ENCODE data around the gene LRATD1.

LRATD1 gene

GRCh38 chr2:14633061-14633460, 544 bp downstream of the LRATD1 start:
- DNase-seq (ENCODE audit: low read depth in 1 of 2, low spot score in 1 of 2) = no peak

- DNase-seq (ENCODE audit: low read depth in 1 of 2, low spot score in 1 of 2) = no peak
Measured at GRCh38 chr2:14633461-14634181, 1.1 kb downstream of the LRATD1 start.

- DNase-seq (ENCODE audit: low read depth in 1 of 2, low spot score in 1 of 2) = no peak
Measured at GRCh38 chr2:14634182-14634488, 1.6 kb downstream of the LRATD1 start.

- DNase-seq (ENCODE audit: low read depth in 1 of 2, low spot score in 1 of 2) = no peak
Measured at GRCh38 chr2:14634489-14635390, 2.2 kb downstream of the LRATD1 start.

- no peak for DNase-seq (ENCODE audit: low read depth in 1 of 2, low spot score in 1 of 2)
Measured at GRCh38 chr2:14635391-14635871, 2.9 kb downstream of the LRATD1 start.

GRCh38 chr2:14638488-14638887, 6.0 kb downstream of the LRATD1 start:
- DNase-seq (ENCODE audit: low read depth in 1 of 2, low spot score in 1 of 2) = no peak

- no peak for DNase-seq (ENCODE audit: low read depth in 1 of 2, low spot score in 1 of 2)
Measured at GRCh38 chr2:14641116-14641515, 8.6 kb downstream of the LRATD1 start.

GRCh38 chr2:14642499-14642898, 10.0 kb downstream of the LRATD1 start:
- DNase-seq (ENCODE audit: low read depth in 1 of 2, low spot score in 1 of 2) = no peak

- no peak for DNase-seq (ENCODE audit: low read depth in 1 of 2, low spot score in 1 of 2)
Measured at GRCh38 chr2:14647714-14648113, 15.2 kb downstream of the LRATD1 start.

- no peak for DNase-seq (ENCODE audit: low read depth in 1 of 2, low spot score in 1 of 2)
Measured at GRCh38 chr2:14650066-14650465, 17.5 kb downstream of the LRATD1 start.

GRCh38 chr2:14654835-14655282, 22.3 kb downstream of the LRATD1 start:
- DNase-seq (ENCODE audit: low read depth in 1 of 2, low spot score in 1 of 2) = no peak

- no peak for DNase-seq (ENCODE audit: low read depth in 1 of 2, low spot score in 1 of 2)
Measured at GRCh38 chr2:14656146-14656545, 23.6 kb downstream of the LRATD1 start.

GRCh38 chr2:14661163-14661562, 28.6 kb downstream of the LRATD1 start:
- no peak for DNase-seq (ENCODE audit: low read depth in 1 of 2, low spot score in 1 of 2)

- no peak for DNase-seq (ENCODE audit: low read depth in 1 of 2, low spot score in 1 of 2)
Measured at GRCh38 chr2:14673351-14673875, 40.9 kb downstream of the LRATD1 start.

- no peak for DNase-seq (ENCODE audit: low read depth in 1 of 2, low spot score in 1 of 2)
Measured at GRCh38 chr2:14675489-14675888, 43.0 kb downstream of the LRATD1 start.

GRCh38 chr2:14676371-14676770, 43.9 kb downstream of the LRATD1 start:
- no peak for DNase-seq (ENCODE audit: low read depth in 1 of 2, low spot score in 1 of 2)

GRCh38 chr2:14677039-14677438, 44.5 kb downstream of the LRATD1 start:
- no peak for DNase-seq (ENCODE audit: low read depth in 1 of 2, low spot score in 1 of 2)

- no peak for DNase-seq (ENCODE audit: low read depth in 1 of 2, low spot score in 1 of 2)
Measured at GRCh38 chr2:14678761-14679160, 46.2 kb downstream of the LRATD1 start.

GRCh38 chr2:14681608-14682007, 49.1 kb downstream of the LRATD1 start:
- no peak for DNase-seq (ENCODE audit: low read depth in 1 of 2, low spot score in 1 of 2)

Measured in stimulated activated CD4-positive, alpha-beta T cell treated with anti-CD3 and anti-CD28 coated beads, Interleukin-15, amount 100 ng/mL, for 1 hour (primary cell).